Neutrophil (primary cell): ENCODE measurements around the gene ATRN.

Experiments
- H3K27ac ChIP-seq: fragments of 200-600 bp; sonication (generic); 2 replicates; pipeline ENCODE4 v1.5.1; 2016; ENCODE audit warnings: mild to moderate bottlenecking, moderate library complexity
- H3K27me3 ChIP-seq: fragments of 200-600 bp; sonication (generic); 2 replicates; pipeline ENCODE4 v1.6.0; 2016; ENCODE audit warnings: mild to moderate bottlenecking
- H3K36me3 ChIP-seq: fragments of 200-600 bp; sonication (generic); 2 replicates; pipeline ENCODE4 v1.5.1; 2017
- H3K4me1 ChIP-seq, 2 experiments: fragments of 200-600 bp in 1 of 2; sonication (generic) in 1 of 2; 1 replicate in 1 of 2; 2 replicates in 1 of 2; pipeline versions ENCODE4 v1.5.1 to v1.6.1; 2013 to 2016; ENCODE audit warnings: low read depth in 1 of 2, low read length in 1 of 2, mild to moderate bottlenecking in 1 of 2, moderate library complexity in 1 of 2; ENCODE audit not compliant: control insufficient read depth in 1 of 2, insufficient read depth in 1 of 2
- H3K4me3 ChIP-seq, 2 experiments: fragments of 200-600 bp in 1 of 2; sonication (generic) in 1 of 2; 1 replicate in 1 of 2; 2 replicates in 1 of 2; pipeline ENCODE4 v1.5.1; 2013 to 2016; ENCODE audit warnings: low read depth in 1 of 2, low read length in 1 of 2, mild to moderate bottlenecking in 1 of 2, moderate library complexity in 1 of 2
- H3K9me3 ChIP-seq: fragments of 200-600 bp; sonication (generic); 2 replicates; pipeline ENCODE4 v1.5.1; 2016
- CTCF ChIP-seq: fragments of 200-600 bp; sonication (generic); IDR thresholded peaks from 2 replicates; pipeline ENCODE4 v1.5.1; 2016; ENCODE audit warnings: antibody characterized with exemption

The ATRN gene

GRCh38 chr20:3447321-3447720 is 23.5 kb upstream of the ATRN start:
- Histone ChIP-seq H3K4me3 (no peak overlapping the region), H3K27ac (no peak overlapping the region), H3K4me1 (no peaks in the 10 kb centered on the region), H3K36me3 (no peaks in the 10 kb centered on the region), H3K27me3 (no peaks in the 10 kb centered on the region), H3K9me3 (no peaks in the 10 kb centered on the region)
- TF ChIP-seq CTCF: no peak

- no peak overlapping the region for H3K27ac ChIP-seq
- H3K9me3 ChIP-seq: no peaks in the 10 kb centered on the region
- no peak for TF ChIP-seq CTCF
- no peaks in the 10 kb centered on the region for H3K36me3 ChIP-seq
- no peaks in the 10 kb centered on the region for H3K4me1 ChIP-seq
- H3K4me3 ChIP-seq: no peak overlapping the region
- no peaks in the 10 kb centered on the region for H3K27me3 ChIP-seq
Observed at GRCh38 chr20:3449319-3449718, 21.5 kb upstream of the ATRN start.

GRCh38 chr20:3452136-3452535 is 18.7 kb upstream of the ATRN start:
- H3K4me3 ChIP-seq: no peak overlapping the region
- no peak for TF ChIP-seq CTCF
- H3K4me1 ChIP-seq: no peaks in the 10 kb centered on the region
- H3K27ac ChIP-seq: no peak overlapping the region
- H3K27me3 ChIP-seq: no peaks in the 10 kb centered on the region
- H3K9me3 ChIP-seq: no peaks in the 10 kb centered on the region
- H3K36me3 ChIP-seq: no peaks in the 10 kb centered on the region

GRCh38 chr20:3452690-3453089 is 18.1 kb upstream of the ATRN start:
- Histone ChIP-seq H3K27me3 (no peaks in the 10 kb centered on the region), H3K4me1 (no peaks in the 10 kb centered on the region), H3K36me3 (no peaks in the 10 kb centered on the region), H3K27ac (no peak overlapping the region), H3K9me3 (no peaks in the 10 kb centered on the region), H3K4me3 (no peak overlapping the region)
- no peak for TF ChIP-seq CTCF

GRCh38 chr20:3454831-3455230 is 16.0 kb upstream of the ATRN start:
- Histone ChIP-seq H3K27ac (no peak overlapping the region), H3K36me3 (no peaks in the 10 kb centered on the region), H3K4me3 (no peak overlapping the region), H3K4me1 (no peaks in the 10 kb centered on the region), H3K9me3 (no peaks in the 10 kb centered on the region), H3K27me3 (no peaks in the 10 kb centered on the region)
- TF ChIP-seq CTCF: no peak

GRCh38 chr20:3456648-3457047 is 14.2 kb upstream of the ATRN start:
- no peak overlapping the region for H3K27ac ChIP-seq
- TF ChIP-seq CTCF: no peak
- no peaks in the 10 kb centered on the region for H3K36me3 ChIP-seq
- H3K4me1 ChIP-seq: no peaks in the 10 kb centered on the region
- no peaks in the 10 kb centered on the region for H3K27me3 ChIP-seq
- H3K9me3 ChIP-seq: no peaks in the 10 kb centered on the region
- H3K4me3 ChIP-seq: no peak overlapping the region
